ENCODE results near the gene APRT.
"Not testable (repeated sequence)": the region's sequence is repeated elsewhere in the genome, so short reads cannot be mapped to it uniquely, and the experiment has no call there.

Gene APRT

DNA sequence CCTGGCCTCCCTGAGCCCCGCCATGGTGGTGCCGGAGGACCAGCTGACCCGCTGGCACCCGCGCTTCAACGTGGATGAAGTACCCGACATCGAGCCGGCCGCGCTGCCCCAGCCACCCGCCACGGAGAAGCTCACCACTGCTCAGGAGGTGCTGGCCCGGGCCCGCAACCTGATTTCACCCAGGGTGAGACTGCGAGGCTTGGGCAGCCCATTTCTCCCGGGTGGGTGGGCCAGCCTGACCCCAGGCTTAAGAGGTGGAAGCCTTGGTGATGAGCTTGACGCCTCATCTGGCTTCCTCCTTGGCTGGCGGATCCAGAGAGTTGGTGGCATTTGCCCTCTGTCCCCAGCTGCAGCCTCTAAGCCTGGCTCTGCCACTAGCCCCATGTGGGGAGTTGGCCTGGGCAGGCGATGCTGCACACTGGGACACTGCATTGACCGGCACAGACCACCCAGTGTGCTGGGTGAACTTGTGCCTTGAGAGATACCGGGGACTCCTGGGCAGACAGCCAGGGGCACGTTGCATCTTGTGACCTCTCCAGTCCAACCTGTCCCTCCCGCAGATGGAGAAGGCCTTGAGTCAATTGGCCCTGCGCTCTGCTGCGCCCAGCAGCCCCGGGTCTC is 5.1 kb downstream of the APRT start:
- DNase-seq, result no peak

DNA sequence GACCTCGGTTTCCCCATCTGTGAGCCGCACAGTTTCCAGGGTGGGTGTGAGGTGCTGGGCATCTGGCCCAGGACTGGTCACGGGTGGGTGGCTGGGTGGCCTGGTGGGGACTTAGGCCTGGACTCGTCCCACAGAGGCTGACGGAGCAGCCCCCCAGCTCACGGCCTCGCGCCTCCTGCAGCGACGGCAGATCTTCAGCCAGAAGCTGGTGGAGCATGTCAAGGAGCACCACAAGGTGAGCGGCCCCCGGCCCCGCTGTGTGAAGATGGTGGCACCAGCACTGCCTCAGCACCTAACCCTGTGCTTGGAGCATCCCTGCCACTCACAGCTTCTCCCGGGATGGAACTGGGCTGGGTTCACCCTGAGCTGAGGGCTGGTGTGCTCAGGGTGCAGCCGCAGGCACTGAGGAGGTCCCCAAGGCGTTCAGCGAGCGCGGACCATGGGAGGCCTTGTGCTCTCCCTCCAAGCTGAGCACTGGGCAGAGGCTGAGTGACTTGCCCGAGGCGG is 5.8 kb downstream of the APRT start:
- DNase-seq, result no peak

DNA sequence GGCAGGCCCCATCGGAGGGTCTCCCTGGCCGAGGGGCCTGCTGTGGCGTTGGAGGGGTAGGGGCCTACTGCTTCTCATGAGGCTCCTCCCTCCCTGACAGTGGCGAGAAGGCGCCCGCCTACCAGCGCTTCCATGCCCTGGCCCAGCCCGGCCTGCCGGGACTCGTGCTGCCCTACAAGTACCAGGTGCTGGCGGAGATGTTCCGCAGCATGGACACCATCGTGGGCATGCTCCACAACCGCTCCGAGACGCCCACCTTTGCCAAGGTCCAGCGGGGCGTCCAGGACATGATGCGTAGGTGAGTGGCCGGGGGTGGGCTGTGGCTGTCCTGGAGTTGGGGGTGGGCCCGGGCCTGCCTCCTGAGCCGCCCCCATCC is 6.4 kb downstream of the APRT start:
- DNase-seq, result no peak

DNA sequence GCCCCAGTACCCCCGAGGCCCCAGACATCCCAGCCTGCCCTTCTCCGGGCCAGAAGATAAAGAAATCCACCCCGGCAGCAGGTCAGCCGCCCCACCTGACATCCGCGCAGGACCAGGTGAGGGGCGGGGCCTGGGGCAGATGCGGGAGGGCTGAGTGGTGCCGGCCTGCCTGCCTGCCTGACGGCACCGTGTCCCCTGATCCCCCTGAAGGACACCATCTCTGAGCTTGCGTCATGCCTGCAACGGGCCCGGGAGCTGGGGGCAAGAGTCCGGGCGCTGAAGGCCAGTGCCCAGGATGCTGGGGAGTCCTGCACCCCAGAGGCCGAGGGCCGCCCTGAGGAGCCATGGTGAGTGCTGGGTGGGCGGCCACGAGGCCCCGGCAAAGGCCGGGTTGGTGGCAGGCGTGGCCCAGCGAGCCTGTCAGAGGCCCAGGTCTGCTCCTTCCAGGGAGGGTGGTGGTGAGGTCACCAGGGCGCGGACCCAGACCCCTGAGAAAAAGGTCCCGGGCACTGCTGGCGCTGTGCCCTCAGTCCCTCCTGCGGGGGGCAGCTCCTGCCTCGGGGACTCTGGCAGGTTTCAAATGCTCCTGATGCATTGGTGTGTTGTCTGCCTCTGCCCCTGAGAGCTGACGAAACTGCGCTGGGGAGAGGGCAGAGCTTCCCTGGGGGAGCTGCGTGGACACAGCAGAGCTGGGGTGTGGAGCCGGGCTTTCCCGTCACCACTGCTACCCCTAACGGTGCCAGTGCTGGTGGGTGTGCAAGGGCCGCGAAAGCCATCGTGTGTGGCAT is 7.0 kb downstream of the APRT start:
- no peak for DNase-seq

DNA sequence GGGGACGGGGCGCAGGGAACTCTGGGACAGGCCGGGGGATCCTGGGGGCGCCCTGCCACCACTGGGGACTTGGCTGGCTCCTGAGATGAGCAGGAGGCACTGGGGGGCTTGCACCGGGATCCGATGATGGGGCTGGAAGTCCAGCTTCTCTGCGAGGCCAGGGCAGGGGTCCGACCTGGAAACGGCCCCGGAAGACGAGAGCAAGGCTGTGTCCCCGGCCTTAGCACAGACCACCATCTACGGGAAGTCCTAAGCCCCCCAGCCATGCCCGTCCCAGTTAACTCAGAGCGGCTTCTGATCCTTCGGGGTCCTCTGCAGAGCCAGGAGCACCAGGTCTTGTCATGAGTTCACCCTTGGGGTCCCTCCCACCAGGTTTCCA is 7.6 kb downstream of the APRT start:
- no peak for DNase-seq

DNA sequence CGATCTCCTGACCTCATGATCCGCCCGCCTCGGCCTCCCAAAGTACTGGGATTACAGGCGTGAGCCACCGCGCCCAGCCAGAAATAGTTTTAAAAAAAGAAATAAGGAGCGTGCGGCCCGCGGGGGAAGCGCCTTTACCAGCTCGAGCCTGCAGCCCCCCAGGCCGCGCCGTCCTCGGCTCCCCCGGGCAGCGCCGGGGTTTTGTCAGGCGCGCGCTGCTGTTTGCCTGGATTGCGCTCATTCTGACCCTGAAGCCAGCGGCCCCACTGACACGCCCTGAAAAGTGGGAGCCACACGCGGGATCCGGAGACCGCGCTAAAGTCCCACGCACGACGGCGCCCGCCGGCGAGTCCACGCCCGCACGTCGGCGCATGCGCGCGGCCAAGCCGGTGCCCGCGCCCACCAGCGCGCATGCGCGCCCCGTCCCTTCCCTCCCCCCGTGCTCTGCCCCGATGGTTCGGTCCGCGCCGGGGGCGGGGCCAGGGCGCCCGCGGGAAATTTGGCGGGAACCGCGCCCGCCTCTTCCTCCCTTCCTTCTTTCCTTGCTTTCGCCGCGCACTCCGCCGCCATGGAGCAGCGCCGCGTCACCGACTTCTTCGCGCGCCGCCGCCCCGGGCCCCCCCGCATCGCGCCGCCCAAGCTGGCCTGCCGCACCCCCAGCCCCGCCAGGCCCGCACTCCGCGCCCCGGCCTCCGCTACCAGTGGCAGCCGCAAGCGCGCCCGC is 8.3 kb downstream of the APRT start, which contains the start of gene CDT1:
TSS of gene CDT1 (plus strand) at position 526 of the 724 bp plus-strand sequence. CDS start at position 569, 43 bp downstream.
- peak; percentile 73 to 94 for DNase-seq

DNA sequence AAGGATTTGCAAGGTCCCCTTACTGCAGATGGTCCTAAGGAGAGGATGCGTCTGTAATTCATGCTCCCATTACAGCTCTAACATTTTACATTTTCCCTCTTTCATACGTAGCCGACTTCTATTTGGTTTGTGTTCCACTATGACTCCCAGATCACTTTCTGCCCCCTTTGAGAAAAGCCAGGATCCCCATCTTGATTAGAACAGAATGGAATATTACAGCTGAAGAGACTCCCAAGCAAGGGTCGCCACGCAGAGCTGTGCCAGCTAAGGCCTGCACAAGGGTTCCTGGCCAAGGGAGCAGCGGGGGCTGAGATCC is 11.5 kb downstream of the APRT start:
- DNase-seq, result no peak

DNA sequence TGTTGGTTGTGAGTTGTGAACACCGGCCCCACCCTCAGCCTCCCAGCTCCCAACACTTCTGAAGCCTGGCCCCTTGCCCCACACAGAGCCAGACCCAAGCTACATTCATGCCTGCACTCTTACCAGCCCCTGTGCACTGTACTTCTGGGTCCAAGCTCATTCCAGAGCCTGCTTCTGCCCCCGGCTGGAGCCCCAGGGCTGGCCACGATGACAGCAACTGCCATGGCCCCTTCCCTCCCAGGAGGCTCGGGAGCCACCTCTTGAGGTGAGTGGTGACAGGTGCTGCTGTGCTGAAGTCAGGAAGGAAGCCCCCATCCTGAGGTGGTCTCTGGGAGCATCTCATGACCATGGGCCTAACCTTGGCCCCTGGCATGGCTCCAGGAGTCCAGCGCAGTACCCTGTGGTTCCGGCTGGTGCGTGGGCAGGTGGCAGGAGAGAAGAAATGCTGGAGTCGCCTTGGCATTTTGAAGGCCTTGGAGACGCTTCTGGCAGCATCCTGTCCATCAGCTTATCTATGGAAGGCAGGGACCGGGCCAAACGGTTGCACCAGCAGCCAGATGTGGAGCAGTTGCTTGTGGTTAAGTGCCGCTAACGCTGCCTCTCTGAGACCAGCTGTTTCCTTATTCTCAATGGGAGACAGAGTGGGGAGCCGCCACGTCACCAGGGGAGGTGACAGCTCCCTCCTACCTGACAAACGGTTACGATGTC is 12.0 kb downstream of the APRT start:
- DNase-seq, result no peak

DNA sequence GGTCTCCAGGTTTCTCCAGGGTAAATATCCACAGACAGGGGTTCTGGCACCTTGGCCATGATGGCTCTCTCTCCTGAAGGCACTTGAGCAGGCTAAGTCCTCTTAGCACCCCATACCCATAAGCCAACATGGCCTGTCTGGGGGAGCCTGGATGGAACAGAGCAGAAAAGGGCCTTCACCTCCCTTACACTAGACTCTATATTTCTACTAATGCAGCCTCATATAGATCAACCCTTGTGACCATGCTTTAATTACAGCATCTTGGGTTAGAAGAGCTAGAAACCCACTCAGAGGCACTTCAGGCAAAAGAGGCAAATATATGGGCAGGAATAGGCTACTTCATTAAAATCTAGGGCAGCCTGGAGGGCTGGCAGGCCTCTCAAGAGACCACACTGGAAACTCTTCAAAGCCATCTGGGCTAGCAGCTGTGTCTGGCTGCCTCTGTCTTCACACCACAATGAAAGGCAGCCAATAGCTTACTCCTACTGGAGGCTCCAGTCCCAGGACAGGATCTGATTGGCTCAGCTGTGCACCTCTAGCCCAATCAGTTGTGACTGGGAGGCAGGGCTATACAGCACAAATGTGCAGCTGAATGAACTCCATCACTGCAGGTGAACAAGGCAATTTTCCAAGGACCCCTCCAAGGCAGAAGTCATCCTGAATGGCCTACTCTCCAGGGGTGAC is 12.8 kb downstream of the APRT start:
- no peak for DNase-seq

DNA sequence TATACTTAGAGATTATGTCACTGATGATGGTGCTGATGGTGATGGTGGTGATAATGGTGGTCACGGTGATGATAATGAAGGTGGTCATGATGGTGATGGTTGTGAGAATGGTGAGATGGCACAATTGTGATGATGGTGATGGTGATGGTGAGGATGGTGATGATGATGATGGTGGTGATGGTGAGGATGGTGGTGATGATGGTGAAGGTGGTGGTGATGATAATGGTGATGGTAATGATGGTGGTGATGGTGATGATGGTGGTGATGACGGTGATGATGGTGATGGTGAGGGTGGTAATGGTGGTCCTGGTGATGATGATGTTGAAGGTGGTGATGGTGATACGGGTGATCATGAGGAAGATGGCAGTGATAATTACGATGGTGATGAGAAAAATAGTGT is 13.7 kb downstream of the APRT start:
- DNase-seq, result no peak

DNA sequence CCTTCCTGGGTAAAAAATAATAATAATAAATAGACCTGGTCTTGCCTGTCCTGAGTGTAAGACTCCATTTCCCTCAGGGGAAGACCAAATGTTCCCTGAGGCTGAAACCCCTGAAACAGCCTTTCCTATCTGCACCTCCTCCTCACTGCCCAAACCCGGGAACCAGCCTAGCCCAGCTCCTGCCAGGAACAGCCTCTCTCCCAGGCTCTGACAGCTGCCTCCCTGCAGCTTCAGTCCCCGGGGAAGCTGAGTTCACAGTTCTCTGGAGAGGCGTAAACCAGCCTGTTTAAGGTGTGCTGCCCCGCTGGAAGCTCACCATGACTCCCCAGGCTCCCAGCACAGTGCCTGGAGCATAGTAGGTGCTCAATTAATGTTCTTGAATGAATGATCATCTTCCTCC is 15.4 kb downstream of the APRT start:
- no peak for DNase-seq

DNA sequence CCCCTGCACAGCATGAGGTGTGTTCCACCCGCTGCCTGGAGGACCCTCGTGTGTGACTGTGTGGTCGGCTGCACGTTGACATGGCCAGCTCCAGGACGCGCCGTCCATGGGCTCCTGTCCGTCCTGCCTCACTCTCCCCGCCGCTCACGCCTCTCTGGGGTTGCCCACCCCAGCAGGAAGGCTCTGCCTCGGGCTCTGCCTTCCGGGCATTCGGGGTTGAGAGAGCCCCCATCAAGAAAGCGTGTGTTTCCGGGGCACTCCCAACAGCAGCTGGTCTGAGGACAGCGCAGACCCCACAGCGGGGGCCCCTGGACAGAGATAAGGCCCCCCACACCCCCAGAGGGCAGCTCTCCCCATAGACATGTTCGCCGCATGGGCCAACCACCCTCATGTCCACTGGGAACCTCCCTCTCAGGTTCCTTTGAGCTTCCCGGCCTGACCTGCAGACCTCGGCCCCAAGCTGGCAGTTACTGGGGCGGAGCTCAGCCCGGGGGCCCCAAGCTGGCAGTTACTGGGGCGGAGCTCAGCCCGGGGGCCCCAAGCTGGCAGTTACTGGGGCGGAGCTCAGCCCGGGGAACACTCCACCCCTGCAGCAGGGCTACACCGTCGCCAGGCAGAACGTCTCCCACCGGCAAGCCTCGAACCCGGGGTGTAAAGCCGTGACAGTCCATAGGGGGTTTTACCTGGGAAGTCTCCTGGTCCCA is 18.3 kb downstream of the APRT start:
- DNase-seq, result no peak

DNA sequence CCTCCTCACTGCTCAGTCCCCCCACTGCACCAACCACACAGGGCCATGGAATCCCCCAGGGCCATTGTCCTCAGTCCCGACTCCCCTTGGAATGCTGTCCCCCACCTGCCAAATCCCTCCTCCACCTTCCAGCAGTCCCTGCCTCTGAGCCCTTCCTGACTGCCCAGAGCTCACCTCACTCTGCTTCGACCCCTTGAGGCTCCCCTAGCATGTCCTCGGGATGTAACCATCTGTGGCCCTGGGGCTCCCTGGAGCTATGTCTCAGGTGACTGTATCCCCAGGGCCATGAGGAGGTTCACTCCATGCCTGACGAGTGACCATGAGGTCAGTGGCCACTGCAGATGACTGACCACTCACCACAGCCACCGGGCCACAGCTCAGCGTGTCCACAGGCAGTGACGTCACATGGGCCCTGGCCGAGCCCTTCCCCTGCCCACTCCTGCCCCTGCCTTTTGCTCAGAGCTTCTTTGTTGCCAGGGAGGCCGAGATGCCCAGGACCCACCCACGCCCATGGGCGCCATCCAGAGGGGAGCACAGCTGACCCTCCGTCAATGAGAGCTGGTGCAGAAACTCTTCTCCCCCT is 19.0 kb downstream of the APRT start:
- DNase-seq, result no peak

DNA sequence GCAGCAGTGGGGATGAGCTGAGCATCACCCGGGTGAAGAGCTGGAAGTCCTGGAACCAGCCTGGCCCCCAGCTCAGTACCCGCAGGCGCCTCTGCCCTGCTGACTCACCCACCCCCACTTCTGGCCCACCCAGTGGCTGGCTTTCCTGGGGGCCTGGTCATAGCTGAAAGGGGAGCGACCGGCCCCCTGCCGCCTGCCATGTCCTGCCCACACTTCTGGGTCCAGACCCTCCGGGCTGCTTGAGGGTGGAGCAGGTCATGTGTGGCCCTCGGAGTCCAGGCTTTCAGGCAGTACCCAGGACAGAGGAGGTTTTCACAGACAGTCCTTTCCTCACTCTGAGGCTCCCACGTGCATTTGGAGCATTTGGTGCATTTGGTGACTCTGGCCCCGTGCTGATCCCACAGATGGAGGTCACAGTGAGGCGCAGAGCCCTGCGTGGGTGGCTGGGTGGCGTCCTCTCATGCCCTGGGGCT is 19.6 kb downstream of the APRT start:
- DNase-seq, result peak; percentile 52 to 72

DNA sequence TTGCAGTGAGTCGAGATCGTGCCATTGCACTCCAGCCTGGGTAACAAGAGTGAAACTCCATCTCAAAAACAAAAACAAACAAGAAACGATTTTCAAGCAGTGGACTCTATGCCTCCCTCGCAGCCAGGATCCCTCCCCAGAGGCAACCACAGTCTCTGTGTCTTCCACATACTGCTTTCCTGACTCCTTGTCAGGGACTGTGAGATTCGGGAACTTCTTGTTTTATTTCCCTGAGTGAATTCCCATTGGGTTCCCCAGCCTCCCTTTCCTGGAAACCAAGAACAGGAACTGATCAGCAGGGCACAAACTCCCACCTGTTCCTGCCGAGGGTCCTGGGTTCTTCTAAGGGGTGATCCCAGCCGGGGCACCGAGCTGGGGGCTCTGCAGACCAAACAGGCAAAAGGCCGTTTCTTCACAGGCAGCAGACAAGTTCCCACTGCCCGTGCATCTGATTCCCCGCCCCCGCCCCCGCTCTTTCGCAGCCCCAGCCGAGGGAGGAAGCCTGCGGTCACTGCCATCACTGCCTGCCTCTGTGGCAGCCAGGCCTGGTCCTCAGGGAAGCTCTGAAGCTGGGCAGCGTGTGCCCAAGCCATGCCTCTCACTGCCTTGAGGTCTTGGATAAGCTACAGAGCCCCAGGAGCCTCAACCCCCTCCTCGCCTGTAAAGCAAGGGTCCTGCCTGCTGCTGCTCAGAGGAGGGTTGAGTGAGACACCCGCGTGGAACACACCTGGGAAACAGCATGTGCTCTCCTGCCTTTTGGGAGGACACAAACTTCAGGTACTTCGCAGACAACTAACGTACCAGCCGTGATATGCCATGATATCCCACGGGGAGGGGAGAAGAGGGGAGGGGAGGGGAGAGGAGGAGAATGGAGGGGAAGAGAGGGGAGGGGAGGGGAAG is 21.2 kb downstream of the APRT start:
- peak; percentile 80 to 81 for DNase-seq

DNA sequence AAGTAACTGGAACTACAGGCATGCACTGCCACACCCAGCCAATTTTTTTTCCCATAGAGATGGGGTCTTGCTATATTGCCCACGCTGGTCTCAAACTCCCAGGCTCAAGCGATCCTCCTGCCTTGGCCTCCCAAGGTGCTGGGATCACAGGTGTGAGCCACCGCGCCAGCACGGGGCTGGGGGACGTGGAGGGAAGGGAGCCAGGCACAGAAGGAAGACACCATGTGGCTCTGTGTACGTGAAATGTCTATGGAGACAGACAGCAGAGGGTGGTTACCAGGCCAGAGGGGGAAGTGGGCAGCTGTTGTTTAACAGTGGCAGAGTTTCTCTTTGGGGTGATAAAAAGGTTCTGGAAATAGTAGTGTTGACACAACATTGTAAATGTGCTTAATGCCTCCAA is 22.1 kb downstream of the APRT start:
- peak; percentile 65 to 71 for DNase-seq

DNA sequence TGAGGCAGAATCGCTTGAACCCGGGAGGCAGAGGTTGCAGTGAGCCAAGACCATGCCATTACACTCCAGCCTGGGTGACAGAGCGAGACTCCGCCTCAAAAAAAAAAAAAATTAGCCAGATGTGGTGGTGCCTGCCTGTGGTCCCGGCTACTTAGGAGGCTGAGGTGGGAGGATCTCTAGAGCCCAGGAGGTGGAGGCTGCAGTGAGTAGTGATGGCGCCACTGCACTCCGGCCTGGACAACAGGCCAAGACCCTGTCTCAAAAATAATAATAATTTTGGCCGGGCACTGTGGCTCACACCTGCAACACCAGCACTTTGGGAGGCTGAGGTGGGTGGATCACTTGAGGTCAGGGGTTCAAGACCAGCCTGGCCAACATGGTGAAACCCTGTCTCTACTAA is 23.0 kb downstream of the APRT start:
- DNase-seq, result not testable (repeated sequence)

DNA sequence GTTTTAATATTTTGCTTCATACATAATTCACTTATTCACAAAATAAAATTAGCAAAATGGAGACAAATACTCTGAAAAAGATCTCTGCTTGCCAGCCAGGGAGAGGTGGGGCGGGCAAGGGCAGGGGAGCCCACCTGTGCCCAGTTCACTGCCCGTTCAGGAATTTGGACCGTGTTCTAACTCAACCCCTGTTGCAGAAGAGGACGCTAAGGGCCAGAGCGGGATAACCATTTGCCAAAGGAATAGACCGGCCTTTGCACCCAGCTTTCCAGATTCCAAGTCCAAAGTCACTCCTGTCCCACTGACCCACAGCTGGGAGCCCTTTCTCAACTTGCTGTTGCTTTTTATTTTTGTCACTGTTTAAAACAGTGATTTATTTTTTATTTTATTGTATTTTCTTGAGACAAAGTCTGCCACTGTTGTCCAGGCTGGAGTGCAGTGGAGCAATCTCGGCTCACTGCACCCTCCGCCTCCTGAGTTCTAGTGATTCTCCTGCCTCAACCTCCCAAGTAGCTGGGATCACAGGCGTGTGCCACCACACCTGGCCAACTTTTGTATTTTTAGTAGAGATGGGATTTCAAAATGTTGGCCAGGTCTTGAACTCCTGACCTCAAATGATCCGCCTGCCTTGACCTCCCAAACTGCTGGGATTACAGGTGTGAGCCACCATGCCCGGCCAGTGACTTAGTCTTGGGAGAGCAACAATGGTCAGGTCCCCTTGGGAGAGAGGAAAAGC is 24.0 kb downstream of the APRT start:
- no peak for DNase-seq

DNA sequence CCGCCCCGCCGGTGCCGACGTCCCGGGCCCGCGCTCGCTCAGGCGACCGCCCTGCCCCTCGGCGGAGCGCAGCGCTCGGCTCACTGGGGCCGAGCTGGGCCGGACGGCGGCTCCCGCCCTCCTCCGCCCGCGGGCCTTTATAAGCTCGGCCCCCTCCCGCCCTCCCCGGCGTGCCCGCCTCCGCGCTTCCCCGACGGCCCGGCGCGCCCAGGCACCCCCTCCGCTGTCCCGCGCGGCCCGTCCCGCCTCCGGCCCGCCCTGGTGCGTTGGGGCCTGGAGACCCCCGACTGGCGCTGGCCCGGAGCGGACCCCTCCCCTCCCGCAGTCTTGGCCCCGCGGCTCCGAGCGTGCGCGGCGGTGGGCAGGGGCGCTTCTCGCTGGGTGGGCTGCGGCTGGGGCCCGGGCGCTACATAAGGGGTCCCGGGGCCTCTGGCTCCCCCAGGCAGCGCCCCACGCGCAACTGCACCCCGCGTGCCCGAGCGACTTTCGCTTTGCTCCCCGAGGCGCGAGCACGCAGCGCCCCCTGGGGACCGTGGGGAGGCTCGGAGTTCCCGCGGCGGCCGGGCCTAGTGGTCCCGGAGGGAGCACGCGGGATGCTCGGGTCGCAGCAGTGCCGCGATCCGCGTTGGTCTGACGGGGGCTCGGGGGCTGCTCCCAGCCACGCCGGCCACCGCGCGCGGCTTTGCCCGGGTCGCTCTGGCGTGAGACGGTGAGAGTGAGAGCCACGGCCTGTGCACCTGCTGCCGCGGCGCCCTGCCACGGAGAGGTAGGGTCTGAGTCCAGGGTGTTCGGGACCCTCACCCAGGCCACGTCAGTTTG is 26.4 kb downstream of the APRT start, which contains the start of gene PIEZO1:
TSS of gene PIEZO1 (minus strand) at position 115 of the 819 bp plus-strand sequence. CDS start 256 bp downstream, outside the sequence.
- peak; percentile 58 to 81 for DNase-seq
